ENCODE measurements around the gene CCDC171. TPM values are rescaled to one million over a fixed set of nuclear protein-coding genes. Genes with fewer than 3 reads are reported as not detected.

The CCDC171 gene
- total and polyA plus RNA-seq, 12 donors: 1.2 to 4.9 (median 2.7) TPM

GRCh38 chr9:15519831-15520230 lies 33.0 kb upstream of the CCDC171 start:
- TF ChIP-seq, protein P1, sequence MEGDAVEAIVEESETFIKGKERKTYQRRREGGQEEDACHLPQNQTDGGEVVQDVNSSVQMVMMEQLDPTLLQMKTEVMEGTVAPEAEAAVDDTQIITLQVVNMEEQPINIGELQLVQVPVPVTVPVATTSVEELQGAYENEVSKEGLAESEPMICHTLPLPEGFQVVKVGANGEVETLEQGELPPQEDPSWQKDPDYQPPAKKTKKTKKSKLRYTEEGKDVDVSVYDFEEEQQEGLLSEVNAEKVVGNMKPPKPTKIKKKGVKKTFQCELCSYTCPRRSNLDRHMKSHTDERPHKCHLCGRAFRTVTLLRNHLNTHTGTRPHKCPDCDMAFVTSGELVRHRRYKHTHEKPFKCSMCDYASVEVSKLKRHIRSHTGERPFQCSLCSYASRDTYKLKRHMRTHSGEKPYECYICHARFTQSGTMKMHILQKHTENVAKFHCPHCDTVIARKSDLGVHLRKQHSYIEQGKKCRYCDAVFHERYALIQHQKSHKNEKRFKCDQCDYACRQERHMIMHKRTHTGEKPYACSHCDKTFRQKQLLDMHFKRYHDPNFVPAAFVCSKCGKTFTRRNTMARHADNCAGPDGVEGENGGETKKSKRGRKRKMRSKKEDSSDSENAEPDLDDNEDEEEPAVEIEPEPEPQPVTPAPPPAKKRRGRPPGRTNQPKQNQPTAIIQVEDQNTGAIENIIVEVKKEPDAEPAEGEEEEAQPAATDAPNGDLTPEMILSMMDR (IDR thresholded peaks at IDR 0.05): no peak
- TF ChIP-seq POLR2A (IDR thresholded peaks at IDR 0.05): no peak
- intact Hi-C loops (cut with DNase I): no loop called here
- H3K27ac ChIP-seq: no peak overlapping the region
- H3K36me3 ChIP-seq (replicated peaks in 1 of 2): no peaks in the 10 kb centered on the region
- no peaks in the 10 kb centered on the region for H3K9me3 ChIP-seq (replicated peaks in 1 of 3)
- H3K4me3 ChIP-seq: no peak overlapping the region
- no peaks in the 10 kb centered on the region for H3K4me1 ChIP-seq (replicated peaks in 1 of 2)
- H3K27me3 ChIP-seq: no peaks in the 10 kb centered on the region
- 80 to 86% (median 83%) methylated on average over 2 of the region's 2 CpGs for WGBS, 4 donors
- DNase-seq: no peak

DNA sequence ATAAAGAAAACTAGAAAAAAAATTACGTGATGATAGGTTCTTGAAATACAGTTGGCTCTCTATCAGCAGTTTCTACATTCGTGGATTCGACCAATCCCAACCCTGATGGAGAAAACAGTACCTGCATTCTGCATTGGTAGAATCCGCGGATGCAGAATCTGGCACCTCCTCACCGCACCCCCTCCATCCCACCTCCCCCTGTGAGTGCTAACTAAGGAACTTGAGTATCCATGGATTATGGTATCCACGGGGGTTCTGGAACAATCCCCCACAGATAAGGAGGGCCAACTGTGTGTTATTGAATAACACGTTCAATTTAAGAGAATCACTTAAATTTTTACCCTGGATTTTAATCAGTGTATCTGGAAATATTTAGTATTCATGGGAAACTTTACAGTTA lies 31.6 kb upstream of the CCDC171 start:
- no peak for DNase-seq
- no peaks in the 10 kb centered on the region for H3K9me3 ChIP-seq (replicated peaks in 1 of 3)
- no peak overlapping the region for H3K4me3 ChIP-seq
- 70 to 84% (median 79%) methylated on average over 8 of the region's 8 CpGs for WGBS, 4 donors
- intact Hi-C loops (cut with DNase I): no loop called here
- no peaks in the 10 kb centered on the region for H3K4me1 ChIP-seq (replicated peaks in 1 of 2)
- no peak overlapping the region for H3K27ac ChIP-seq
- no peaks in the 10 kb centered on the region for H3K27me3 ChIP-seq
- H3K36me3 ChIP-seq (replicated peaks in 1 of 2): no peaks in the 10 kb centered on the region
- TF ChIP-seq POLR2A (IDR thresholded peaks at IDR 0.05): no peak
- TF ChIP-seq, protein P1 (IDR thresholded peaks at IDR 0.05): no peak

DNA sequence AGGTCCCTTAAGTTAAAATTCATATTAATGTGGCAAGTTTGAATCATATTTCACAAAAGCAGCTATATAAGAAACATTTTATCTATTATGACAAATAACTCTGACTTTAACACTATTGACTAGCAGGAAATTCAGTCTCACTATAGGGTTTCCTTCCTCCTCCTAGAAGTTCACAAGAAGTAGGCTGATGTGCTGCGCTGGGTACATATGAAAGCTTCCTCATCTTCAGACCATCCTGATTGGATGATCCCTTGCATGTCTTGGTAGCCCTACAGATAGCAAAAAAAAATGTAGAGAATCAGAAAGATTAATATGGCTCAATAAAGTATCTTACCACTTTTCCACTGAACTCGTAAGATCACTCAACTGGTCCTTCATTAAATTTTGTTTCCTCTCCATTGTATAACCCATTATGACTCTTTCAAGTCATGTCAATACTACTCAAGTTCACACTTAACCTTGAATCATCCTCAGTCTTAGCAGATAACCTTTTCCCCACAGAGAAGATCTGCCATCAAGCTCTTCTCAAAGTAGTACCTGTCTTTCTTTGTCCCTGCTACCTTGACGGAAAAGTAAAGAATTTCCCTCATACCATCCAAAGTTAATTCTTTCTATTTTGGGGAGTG lies 30.6 kb upstream of the CCDC171 start:
- Histone ChIP-seq H3K27ac (no peak overlapping the region), H3K36me3 (replicated peaks in 1 of 2) (no peaks in the 10 kb centered on the region), H3K27me3 (no peaks in the 10 kb centered on the region), H3K4me3 (no peak overlapping the region), H3K9me3 (replicated peaks in 1 of 3) (no peaks in the 10 kb centered on the region), H3K4me1 (replicated peaks in 1 of 2) (no peaks in the 10 kb centered on the region)
- no peak for DNase-seq
- intact Hi-C loops (cut with DNase I): no loop called here
- TF ChIP-seq, protein P1 (IDR thresholded peaks at IDR 0.05): no peak
- no peak for TF ChIP-seq POLR2A (IDR thresholded peaks at IDR 0.05)
- WGBS, 4 donors: 85 to 94% (median 90%) methylated on average over 3 of the region's 3 CpGs

DNA sequence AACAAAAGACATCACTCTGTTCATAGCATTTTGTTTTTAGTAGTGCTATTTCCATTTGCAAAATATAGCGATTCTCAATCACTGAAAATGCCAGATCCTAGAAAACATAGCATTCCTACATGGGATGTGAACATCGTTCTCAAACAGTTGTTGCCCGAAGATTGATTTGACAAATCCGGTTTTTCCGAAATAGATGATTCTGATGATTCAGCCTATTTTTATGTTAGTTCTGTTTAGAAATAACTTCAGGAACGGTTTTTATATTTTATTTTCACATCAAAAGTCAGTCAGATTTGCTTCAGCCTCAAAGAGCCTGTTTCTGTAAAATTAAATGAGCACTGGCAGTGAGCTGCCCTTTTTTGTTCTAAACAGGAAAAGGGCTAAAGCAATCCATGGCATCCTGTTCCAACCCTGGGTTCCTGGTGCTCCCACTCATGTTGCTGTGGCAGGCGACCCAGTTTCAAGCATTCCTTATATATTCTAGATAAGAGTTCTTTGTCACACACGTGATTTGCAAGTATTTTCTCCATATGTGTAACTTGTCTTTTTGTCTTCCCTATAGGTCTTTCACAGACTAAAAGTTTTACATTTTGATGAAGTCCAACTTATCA lies 27.9 kb upstream of the CCDC171 start:
- TF ChIP-seq, protein P1 (IDR thresholded peaks at IDR 0.05): no peak
- no peak for TF ChIP-seq POLR2A (IDR thresholded peaks at IDR 0.05)
- WGBS, 4 donors: 59 to 68% (median 67%) methylated on average over 8 of the region's 8 CpGs
- intact Hi-C loops (cut with DNase I): no loop called here

More for the DNA sequence above, 27.9 kb upstream of the CCDC171 start:
- H3K27me3 ChIP-seq: no peaks in the 10 kb centered on the region
- no peaks in the 10 kb centered on the region for H3K4me1 ChIP-seq (replicated peaks in 1 of 2)
- DNase-seq: no peak
- H3K4me3 ChIP-seq: no peak overlapping the region
- H3K27ac ChIP-seq: no peak overlapping the region
- H3K9me3 ChIP-seq (replicated peaks in 1 of 3): no peaks in the 10 kb centered on the region
- H3K36me3 ChIP-seq (replicated peaks in 1 of 2): no peaks in the 10 kb centered on the region
